Neural cell (in vitro differentiated cells): ENCODE results near the gene LHX4. TPM values are rescaled to one million over a fixed set of nuclear protein-coding genes. Genes with fewer than 3 reads are reported as not detected.

ENCODE experiments used
- H2AFZ ChIP-seq: fragments of 200-600, 300-800 bp; sonication (generic), shearing (Covaris generic); 2 replicates; pipeline ENCODE4 v1.6.0; 2014; ENCODE audit warnings: low read depth, mild to moderate bottlenecking, antibody characterized with exemption, low read length, moderate library complexity
- H3F3A ChIP-seq: fragments of 200-600 bp; shearing (Covaris generic); 2 replicates; pipeline ENCODE4 v1.6.1; 2016; ENCODE audit warnings: mild to moderate bottlenecking, moderate library complexity, mixed read lengths, antibody characterized with exemption, low read length; ENCODE audit not compliant: insufficient read depth, poor library complexity, severe bottlenecking
- H3K27ac ChIP-seq: fragments of 200-600, 300-800 bp; sonication (generic), shearing (Covaris generic); 2 replicates; pipeline ENCODE4 v1.5.1; 2014; ENCODE audit warnings: mild to moderate bottlenecking, low read length, moderate library complexity
- H3K27me3 ChIP-seq: fragments of 300-800, 200-600 bp; sonication (generic), shearing (Covaris generic); 2 replicates; pipeline ENCODE4 v1.6.0; 2014; ENCODE audit warnings: mild to moderate bottlenecking, low read depth, low read length, moderate library complexity; ENCODE audit not compliant: insufficient read depth
- H3K36me3 ChIP-seq: fragments of 300-800, 200-600 bp; sonication (generic), shearing (Covaris generic); 2 replicates; pipeline ENCODE4 v1.5.1; 2014; ENCODE audit warnings: mild to moderate bottlenecking, antibody characterized with exemption, low read length, moderate library complexity; ENCODE audit not compliant: insufficient read depth
- H3K4me2 ChIP-seq: fragments of 300-800, 200-600 bp; sonication (generic), shearing (Covaris generic); 2 replicates; pipeline ENCODE4 v1.6.0; 2014; ENCODE audit warnings: mild to moderate bottlenecking, low read length
- H3K4me3 ChIP-seq: fragments of 300-800, 200-600 bp; sonication (generic), shearing (Covaris generic); 2 replicates; pipeline ENCODE4 v1.5.1; 2014; ENCODE audit warnings: mild to moderate bottlenecking, low read length, moderate library complexity
- H3K79me2 ChIP-seq: fragments of 200-600 bp; shearing (Covaris generic); replicated peaks from 2 replicates; pipeline ENCODE4 v1.6.0; 2014; ENCODE audit warnings: mild to moderate bottlenecking, low read length, moderate library complexity; ENCODE audit not compliant: insufficient read depth
- H3K9ac ChIP-seq: fragments of 300-800, 200-600 bp; sonication (generic), shearing (Covaris generic); 2 replicates; pipeline ENCODE4 v1.6.1; 2016; ENCODE audit warnings: mild to moderate bottlenecking, low read length, mixed read lengths
- H3K9me2 ChIP-seq: fragments of 200-600 bp; shearing (Covaris generic); 2 replicates; pipeline ENCODE4 v1.6.1; 2016; ENCODE audit warnings: mild to moderate bottlenecking, low read length, mixed read lengths; ENCODE audit not compliant: insufficient read depth
- H3K9me3 ChIP-seq: fragments of 200-600, 300-800 bp; sonication (generic), shearing (Covaris generic); 2 replicates; pipeline ENCODE4 v1.6.1; 2016; ENCODE audit warnings: mild to moderate bottlenecking, mixed run types, low read length, moderate library complexity, mixed read lengths
- H4K20me1 ChIP-seq: fragments of 200-600 bp; shearing (Covaris generic); 2 replicates; pipeline ENCODE4 v1.6.1; 2016; ENCODE audit warnings: mild to moderate bottlenecking, mixed run types; ENCODE audit not compliant: insufficient read depth
- EP300 ChIP-seq: fragments of 450-650 bp; conservative IDR thresholded peaks from 2 replicates; pipeline ENCODE4 v1.6.1; 2014; ENCODE audit warnings: antibody characterized with exemption, mild to moderate bottlenecking, moderate library complexity; ENCODE audit not compliant: poor library complexity, severe bottlenecking
- EZH2 ChIP-seq: fragments of 200-600, 300-800 bp; shearing (Covaris generic), sonication (generic); IDR thresholded peaks from 2 replicates; pipeline ENCODE4 v1.6.1; 2014; ENCODE audit warnings: antibody characterized with exemption, low read length, borderline replicate concordance, mild to moderate bottlenecking; ENCODE audit not compliant: insufficient read depth, poor library complexity, severe bottlenecking
- MXI1 ChIP-seq: fragments of 450-650 bp; conservative IDR thresholded peaks from 2 replicates; pipeline ENCODE4 v1.6.1; 2014; ENCODE audit warnings: antibody characterized with exemption, mild to moderate bottlenecking; ENCODE audit not compliant: poor library complexity, severe bottlenecking
- POLR2AphosphoS5 ChIP-seq: IDR thresholded peaks from 2 replicates; pipeline ENCODE4 v1.6.1; 2012
- RAD21 ChIP-seq: fragments of 450-650 bp; conservative IDR thresholded peaks from 2 replicates; pipeline ENCODE4 v1.6.1; 2014; ENCODE audit warnings: antibody characterized with exemption, mild to moderate bottlenecking, moderate library complexity
- SMC3 ChIP-seq: fragments of 450-650 bp; conservative IDR thresholded peaks from 2 replicates; pipeline ENCODE4 v1.6.1; 2014; ENCODE audit warnings: antibody characterized with exemption, mild to moderate bottlenecking, moderate library complexity; ENCODE audit not compliant: poor library complexity
- TAF1 ChIP-seq: IDR thresholded peaks from 2 replicates; pipeline ENCODE4 v1.6.1; 2012; ENCODE audit warnings: low read depth
- polyA plus RNA-seq: library from polyadenylated mRNA; depleted of rRNA; stranded (reverse); fragments of >200 nt; gene quantifications from 2 replicates; pipeline ENCODE4 v1.2.3, GENCODE V29; 2014
- TF ChIP-seq, protein P1 (sequence below): IDR thresholded peaks from 2 replicates; pipeline ENCODE4 v1.6.1; 2012; ENCODE audit warnings: borderline replicate concordance
- TF ChIP-seq, protein P2 (sequence below): fragments of 450-650 bp; IDR thresholded peaks from 2 replicates; pipeline ENCODE4 v1.5.1; 2014; ENCODE audit warnings: antibody characterized with exemption, mild to moderate bottlenecking, moderate library complexity; ENCODE audit not compliant: poor library complexity, severe bottlenecking

LHX4 gene
- polyA plus RNA-seq, 1 donor from 2014 or later = not detected

DNA sequence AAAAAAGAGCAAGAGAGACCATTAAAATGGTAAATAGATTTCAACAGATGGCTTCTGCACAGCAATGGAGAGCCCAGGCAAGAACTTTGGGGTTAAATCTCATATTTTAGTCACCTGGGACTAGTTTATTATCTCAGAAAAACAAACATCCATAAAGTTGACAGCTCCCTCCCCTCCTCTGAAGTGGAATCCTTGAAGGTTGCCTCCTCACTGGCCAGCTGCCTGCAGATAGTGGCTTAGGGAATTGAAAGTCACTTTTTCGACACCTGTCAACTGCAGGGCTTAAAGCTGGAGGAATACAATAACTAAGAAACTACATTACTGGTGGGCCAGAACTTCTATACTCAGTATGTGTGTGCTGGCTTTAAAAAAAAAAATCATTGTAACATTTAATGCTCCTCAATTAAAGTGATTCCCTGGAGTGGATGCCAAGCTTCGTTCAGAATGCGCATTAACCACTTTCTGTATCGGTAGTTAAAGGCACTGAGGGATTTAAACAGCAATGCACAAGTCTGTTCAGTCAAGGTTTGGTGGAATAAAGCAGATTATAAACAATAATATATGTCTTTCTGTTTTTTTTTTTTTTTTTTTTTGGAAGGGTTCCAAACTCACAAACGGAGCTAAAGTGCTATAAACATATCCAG is 52.5 kb downstream of the LHX4 start:
- TF ChIP-seq, protein P1, sequence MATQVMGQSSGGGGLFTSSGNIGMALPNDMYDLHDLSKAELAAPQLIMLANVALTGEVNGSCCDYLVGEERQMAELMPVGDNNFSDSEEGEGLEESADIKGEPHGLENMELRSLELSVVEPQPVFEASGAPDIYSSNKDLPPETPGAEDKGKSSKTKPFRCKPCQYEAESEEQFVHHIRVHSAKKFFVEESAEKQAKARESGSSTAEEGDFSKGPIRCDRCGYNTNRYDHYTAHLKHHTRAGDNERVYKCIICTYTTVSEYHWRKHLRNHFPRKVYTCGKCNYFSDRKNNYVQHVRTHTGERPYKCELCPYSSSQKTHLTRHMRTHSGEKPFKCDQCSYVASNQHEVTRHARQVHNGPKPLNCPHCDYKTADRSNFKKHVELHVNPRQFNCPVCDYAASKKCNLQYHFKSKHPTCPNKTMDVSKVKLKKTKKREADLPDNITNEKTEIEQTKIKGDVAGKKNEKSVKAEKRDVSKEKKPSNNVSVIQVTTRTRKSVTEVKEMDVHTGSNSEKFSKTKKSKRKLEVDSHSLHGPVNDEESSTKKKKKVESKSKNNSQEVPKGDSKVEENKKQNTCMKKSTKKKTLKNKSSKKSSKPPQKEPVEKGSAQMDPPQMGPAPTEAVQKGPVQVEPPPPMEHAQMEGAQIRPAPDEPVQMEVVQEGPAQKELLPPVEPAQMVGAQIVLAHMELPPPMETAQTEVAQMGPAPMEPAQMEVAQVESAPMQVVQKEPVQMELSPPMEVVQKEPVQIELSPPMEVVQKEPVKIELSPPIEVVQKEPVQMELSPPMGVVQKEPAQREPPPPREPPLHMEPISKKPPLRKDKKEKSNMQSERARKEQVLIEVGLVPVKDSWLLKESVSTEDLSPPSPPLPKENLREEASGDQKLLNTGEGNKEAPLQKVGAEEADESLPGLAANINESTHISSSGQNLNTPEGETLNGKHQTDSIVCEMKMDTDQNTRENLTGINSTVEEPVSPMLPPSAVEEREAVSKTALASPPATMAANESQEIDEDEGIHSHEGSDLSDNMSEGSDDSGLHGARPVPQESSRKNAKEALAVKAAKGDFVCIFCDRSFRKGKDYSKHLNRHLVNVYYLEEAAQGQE = no peak
- TF ChIP-seq MXI1 = no peak
- H3K4me2 ChIP-seq = no peak overlapping the region
- no peaks in the 10 kb centered on the region for H3K79me2 ChIP-seq
- no peak overlapping the region for H2AFZ ChIP-seq
- no peaks in the 10 kb centered on the region for H3F3A ChIP-seq
- H3K36me3 ChIP-seq = no peaks in the 10 kb centered on the region
- H3K27me3 ChIP-seq = no peaks in the 10 kb centered on the region
- no peak overlapping the region for H3K9ac ChIP-seq
- H3K27ac ChIP-seq = no peak overlapping the region
- H4K20me1 ChIP-seq = no peaks in the 10 kb centered on the region
- H3K9me2 ChIP-seq = no peaks in the 10 kb centered on the region
- H3K9me3 ChIP-seq = no peaks in the 10 kb centered on the region
- no peak overlapping the region for H3K4me3 ChIP-seq

DNA sequence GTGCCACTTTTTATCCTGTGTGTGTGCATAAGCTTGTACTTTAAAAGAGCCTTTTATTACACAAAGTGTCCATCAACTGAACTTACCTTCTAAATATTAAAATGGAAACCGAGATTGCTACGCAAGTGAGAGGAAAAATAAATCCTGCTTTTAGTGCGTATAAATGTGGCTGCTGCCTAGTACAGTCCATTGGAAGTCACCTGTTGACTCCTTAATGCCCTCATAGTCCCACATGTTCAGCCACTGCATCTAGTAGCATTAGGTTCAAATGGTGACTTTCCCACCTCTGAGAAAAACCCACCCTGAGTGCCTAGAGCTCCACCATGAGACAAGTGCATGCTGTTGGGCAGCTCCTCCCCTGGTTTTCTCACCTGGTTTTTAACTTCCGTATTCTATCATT is 53.0 kb downstream of the LHX4 start:
- no peak overlapping the region for H3K9ac ChIP-seq
- no peaks in the 10 kb centered on the region for H3K79me2 ChIP-seq
- H2AFZ ChIP-seq = no peak overlapping the region
- no peak overlapping the region for H3K27ac ChIP-seq
- H3K9me2 ChIP-seq = no peaks in the 10 kb centered on the region
- H3F3A ChIP-seq = no peaks in the 10 kb centered on the region
- H3K36me3 ChIP-seq = no peaks in the 10 kb centered on the region
- no peaks in the 10 kb centered on the region for H4K20me1 ChIP-seq
- no peak overlapping the region for H3K4me3 ChIP-seq
- no peak overlapping the region for H3K4me2 ChIP-seq
- H3K9me3 ChIP-seq = no peaks in the 10 kb centered on the region
- no peak for TF ChIP-seq SMC3
- TF ChIP-seq, protein P1 = no peak
- no peaks in the 10 kb centered on the region for H3K27me3 ChIP-seq

DNA sequence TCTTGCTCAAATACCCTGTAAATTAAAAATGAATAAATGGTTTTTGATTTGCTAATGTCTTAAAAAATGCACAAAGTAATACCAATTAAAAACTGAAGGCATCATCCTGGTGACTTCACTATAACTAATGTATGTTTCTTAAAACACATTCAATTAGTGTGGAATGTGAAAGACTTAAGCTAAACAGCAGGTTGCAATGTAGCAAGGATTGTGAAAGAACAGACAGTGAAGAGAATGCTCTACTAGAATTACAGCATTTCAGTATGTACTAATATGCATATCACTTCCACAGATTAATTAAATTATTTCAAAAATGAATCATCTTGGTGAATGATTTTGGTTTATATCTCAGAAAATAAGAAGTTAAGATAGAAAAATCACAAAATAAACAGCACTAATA is 56.4 kb downstream of the LHX4 start:
- no peak overlapping the region for H3K9ac ChIP-seq
- H3K79me2 ChIP-seq = no peaks in the 10 kb centered on the region

More for the DNA sequence above, 56.4 kb downstream of the LHX4 start:
- no peaks in the 10 kb centered on the region for H3K9me3 ChIP-seq
- no peak overlapping the region for H3K4me3 ChIP-seq
- no peaks in the 10 kb centered on the region for H3K9me2 ChIP-seq
- H3F3A ChIP-seq = no peaks in the 10 kb centered on the region
- H3K36me3 ChIP-seq = no peaks in the 10 kb centered on the region
- TF ChIP-seq TAF1 = no peak
- TF ChIP-seq POLR2AphosphoS5 = no peak
- TF ChIP-seq EZH2 = no peak
- TF ChIP-seq SMC3 = no peak
- TF ChIP-seq EP300 = no peak
- TF ChIP-seq, protein P2, sequence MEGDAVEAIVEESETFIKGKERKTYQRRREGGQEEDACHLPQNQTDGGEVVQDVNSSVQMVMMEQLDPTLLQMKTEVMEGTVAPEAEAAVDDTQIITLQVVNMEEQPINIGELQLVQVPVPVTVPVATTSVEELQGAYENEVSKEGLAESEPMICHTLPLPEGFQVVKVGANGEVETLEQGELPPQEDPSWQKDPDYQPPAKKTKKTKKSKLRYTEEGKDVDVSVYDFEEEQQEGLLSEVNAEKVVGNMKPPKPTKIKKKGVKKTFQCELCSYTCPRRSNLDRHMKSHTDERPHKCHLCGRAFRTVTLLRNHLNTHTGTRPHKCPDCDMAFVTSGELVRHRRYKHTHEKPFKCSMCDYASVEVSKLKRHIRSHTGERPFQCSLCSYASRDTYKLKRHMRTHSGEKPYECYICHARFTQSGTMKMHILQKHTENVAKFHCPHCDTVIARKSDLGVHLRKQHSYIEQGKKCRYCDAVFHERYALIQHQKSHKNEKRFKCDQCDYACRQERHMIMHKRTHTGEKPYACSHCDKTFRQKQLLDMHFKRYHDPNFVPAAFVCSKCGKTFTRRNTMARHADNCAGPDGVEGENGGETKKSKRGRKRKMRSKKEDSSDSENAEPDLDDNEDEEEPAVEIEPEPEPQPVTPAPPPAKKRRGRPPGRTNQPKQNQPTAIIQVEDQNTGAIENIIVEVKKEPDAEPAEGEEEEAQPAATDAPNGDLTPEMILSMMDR = no peak
- TF ChIP-seq RAD21 = no peak
- no peak for TF ChIP-seq MXI1
- TF ChIP-seq, protein P1 = no peak
- H2AFZ ChIP-seq = no peak overlapping the region
- no peak overlapping the region for H3K4me2 ChIP-seq
- H4K20me1 ChIP-seq = no peaks in the 10 kb centered on the region
- H3K27me3 ChIP-seq = no peaks in the 10 kb centered on the region
- H3K27ac ChIP-seq = no peak overlapping the region
